Psoas muscle (tissue), 8 donors: ENCODE results near the gene FPGS. TPM values are rescaled to one million over a fixed set of nuclear protein-coding genes. Genes with fewer than 3 reads are reported as not detected.
"Not testable (repeated sequence)": the region's sequence is repeated elsewhere in the genome, so short reads cannot be mapped to it uniquely, and the experiment has no call there.

Experiments
- ATAC-seq, 4 donors: fragments of 200-7000 bp; cut with Tn5 transposase; one replicate each; pipeline ENCODE4 v1.9.1; 2020; ENCODE audit warnings: moderate library complexity in 3 of 4, mild to moderate bottlenecking in 2 of 4
- DNase-seq, 2 donors: peaks; one replicate each; pipeline ENCODE4 v3.0.0-alpha.2; 2020
- H3K27ac ChIP-seq: fragments of 200-600 bp; one replicate; pipeline ENCODE4 v1.8.0; 2022
- H3K27me3 ChIP-seq, 3 donors: fragments of 200-600 bp in 1 of 3; one replicate each; pipeline versions ENCODE4 v1.6.1 to v1.8.0; 2013 to 2022; ENCODE audit warnings: low read length in 2 of 3, mild to moderate bottlenecking in 2 of 3, moderate library complexity in 1 of 3; ENCODE audit not compliant: insufficient read depth in 3 of 3
- H3K36me3 ChIP-seq, 2 donors: fragments of 200-600 bp in 1 of 2; one replicate each; pipeline versions ENCODE4 v1.6.1 to v1.8.0; 2013 to 2022; ENCODE audit warnings: low read depth in 1 of 2, mild to moderate bottlenecking in 1 of 2, moderate library complexity in 1 of 2; ENCODE audit not compliant: insufficient read depth in 1 of 2
- H3K4me1 ChIP-seq: fragments of 200-600 bp; one replicate; pipeline ENCODE4 v1.8.0; 2022
- H3K4me3 ChIP-seq: fragments of 200-600 bp; one replicate; pipeline ENCODE4 v1.8.0; 2022; ENCODE audit warnings: mild to moderate bottlenecking
- H3K9me3 ChIP-seq: fragments of 200-600 bp; one replicate; pipeline ENCODE4 v1.8.0; 2022
- WGBS, 3 donors: extraction: QIAGEN DNeasy Blood & Tissue Kit; methylation state at CpG; one replicate each; pipeline versions ENCODE4 v1.1.6 to v1.1.7; 2013; 5-methylcytosine and 5-hydroxymethylcytosine counted together
- intact Hi-C, 2 donors: fragments of 100-400 bp; cut with DNase I; formaldehyde crosslinking; loops; one replicate each; pipeline versions ENCODE4 v1.11.0 to v1.14.2; 2022
- polyA plus RNA-seq, 3 donors: library from polyadenylated mRNA; stranded (reverse); fragments of 200-250 nt; gene quantifications; one replicate each; pipeline ENCODE4 v1.2.3, GENCODE V29; 2013
- total RNA-seq, 4 donors: library from RNA; stranded (reverse); fragmentation: NEBNext Ultra II Directional in 2 of 4; extraction: Animal tissue kit (Norgen Biotek cat#: 25700) in 2 of 4; gene quantifications; one replicate each; pipeline versions ENCODE4 v1.2.1 to v1.2.4, GENCODE V29; 2021 to 2023
- TF ChIP-seq, protein P1 (sequence below): fragments of 200-600 bp; IDR thresholded peaks from one replicate; pipeline ENCODE4 v1.8.0; 2022; ENCODE audit warnings: antibody characterized with exemption
- donor health status: healthy with polysubstance abuse.
- donor health status: DM: no; HTN: no; CAD: no; lungs with moderate emphysema.
- donor health status: Bipolar disorder and iron deficiency.
- donor health status: healthy.
- donor health status: DM: yes; HTN: yes; CAD: no.
- donor health status: DM: no; HTN: no; CAD: no.
- donor health status: DM: no; HTN: no; CAD: no.
- donor health status: DM: yes; HTN: yes; CAD: no.

FPGS gene
- total and polyA plus RNA-seq, 7 donors = 21.9 to 61.9 (median 39.7) TPM

DNA sequence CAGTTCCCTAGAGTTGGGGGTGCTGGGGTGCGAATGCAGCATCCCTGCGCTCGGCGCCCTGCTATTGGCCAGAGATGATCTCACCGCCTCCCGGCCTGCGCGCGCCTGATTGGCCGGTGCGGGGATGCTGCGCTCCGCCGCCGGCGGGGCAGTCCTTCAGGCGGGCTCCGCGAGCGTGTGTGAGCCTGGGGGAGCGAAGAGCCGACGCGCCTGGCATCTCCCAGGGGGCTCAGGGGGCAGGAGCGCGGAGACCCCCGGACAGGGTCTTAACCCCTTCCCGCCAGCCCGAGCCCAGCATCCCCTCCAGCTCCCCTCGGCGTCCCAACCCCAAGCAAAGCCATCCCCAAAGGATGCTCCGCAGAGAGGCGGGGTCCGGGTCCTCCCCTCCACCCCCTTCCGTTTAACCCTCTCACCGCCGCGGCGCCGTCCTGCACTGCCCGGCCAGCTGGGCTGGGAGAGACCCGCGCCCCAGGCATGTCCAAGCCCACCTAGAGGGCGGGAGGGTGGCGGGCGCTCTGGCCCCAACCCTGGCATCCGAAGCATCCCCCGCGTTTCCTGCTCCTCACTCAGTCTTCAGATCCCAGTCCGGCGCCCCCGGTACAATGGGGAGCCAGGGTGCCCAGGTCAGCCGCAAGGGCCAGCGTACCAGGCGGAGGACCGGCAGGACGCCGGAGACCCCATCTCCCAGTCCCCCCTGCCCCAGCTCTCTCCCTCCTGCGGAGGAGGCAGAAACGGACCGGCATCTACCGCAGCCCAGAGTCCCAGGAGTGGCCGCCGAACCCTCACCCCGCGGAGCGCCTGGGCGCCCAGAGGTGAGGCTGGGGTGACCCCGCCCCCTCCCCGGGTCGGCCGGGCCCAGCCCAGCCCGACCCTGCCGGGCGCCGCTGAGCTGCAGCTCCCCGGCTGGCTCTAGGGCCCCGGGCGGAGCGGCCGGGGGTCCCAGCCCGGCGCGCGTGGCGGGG lies 48.3 kb upstream of the FPGS start:
- 15 to 25% (median 17%) methylated on average over 58 to 86 of the region's 86 CpGs for WGBS, 3 donors
- peaks cover 0 to 45% (median 14%) of the 10 kb centered on the region in 3 donors for H3K27me3 ChIP-seq
- DNase-seq (no peak), ATAC-seq (peak; percentile 19 to 58 (median 52))
- intact Hi-C loops = no loop called here
- no peak overlapping the region for H3K27ac ChIP-seq
- H3K4me3 ChIP-seq = peak overlapping the region; percentile 43
- no peaks in the 10 kb centered on the region for H3K4me1 ChIP-seq
- TF ChIP-seq, protein P1, sequence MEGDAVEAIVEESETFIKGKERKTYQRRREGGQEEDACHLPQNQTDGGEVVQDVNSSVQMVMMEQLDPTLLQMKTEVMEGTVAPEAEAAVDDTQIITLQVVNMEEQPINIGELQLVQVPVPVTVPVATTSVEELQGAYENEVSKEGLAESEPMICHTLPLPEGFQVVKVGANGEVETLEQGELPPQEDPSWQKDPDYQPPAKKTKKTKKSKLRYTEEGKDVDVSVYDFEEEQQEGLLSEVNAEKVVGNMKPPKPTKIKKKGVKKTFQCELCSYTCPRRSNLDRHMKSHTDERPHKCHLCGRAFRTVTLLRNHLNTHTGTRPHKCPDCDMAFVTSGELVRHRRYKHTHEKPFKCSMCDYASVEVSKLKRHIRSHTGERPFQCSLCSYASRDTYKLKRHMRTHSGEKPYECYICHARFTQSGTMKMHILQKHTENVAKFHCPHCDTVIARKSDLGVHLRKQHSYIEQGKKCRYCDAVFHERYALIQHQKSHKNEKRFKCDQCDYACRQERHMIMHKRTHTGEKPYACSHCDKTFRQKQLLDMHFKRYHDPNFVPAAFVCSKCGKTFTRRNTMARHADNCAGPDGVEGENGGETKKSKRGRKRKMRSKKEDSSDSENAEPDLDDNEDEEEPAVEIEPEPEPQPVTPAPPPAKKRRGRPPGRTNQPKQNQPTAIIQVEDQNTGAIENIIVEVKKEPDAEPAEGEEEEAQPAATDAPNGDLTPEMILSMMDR = no peak
- no peaks in the 10 kb centered on the region for H3K9me3 ChIP-seq
- peaks cover 0 to 4% of the 10 kb centered on the region in 2 donors for H3K36me3 ChIP-seq

DNA sequence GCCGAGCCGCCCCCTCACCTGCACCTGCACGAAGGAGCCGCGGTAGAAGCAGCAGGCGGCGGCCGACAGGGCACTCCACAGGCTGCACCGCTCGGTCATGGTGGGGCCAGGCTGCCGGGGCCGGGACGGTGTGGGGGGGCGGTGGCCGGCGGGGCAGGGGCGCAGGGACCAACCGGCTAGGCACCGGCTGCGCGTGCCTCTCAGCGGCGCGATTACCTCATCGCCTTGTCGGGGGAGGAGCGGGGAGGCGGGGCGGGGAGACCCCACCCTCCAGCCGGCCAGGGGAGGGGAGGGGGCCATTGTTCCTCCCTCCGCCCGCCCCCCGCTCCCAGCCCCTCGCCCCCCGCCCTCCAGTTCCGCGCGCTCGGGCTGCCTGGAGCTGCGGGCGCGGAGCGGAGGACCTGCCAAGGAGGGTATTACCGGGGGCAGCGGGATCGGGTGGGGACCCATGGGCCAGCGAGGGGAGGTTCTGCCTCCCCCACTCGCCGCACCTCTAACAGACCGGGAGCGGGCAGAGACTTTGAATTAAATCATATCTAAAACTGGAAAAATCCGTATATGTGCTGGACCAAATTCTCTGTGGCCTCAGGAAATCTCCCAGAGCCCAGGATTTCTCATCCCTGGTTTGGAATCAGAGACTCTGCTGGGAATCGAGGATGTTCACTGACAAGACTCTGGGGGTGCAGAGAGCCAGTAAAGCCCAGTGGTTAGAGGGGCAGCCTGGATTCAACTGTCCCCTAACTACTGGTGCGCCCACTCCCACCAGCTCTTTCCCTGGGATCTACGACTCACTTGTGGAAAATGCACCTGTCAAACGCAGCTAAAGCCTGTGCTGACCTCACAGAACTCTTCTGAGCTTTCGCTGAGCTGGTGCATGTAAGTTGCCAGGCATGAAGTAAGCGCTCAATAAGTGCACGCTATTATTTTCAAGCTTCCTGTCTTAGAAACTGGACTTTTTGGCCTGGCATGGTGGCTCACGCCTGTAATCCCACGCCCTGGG lies 47.3 kb upstream of the FPGS start:
- Histone ChIP-seq H3K27me3 (peaks cover 0 to 45% (median 14%) of the 10 kb centered on the region in 3 donors), H3K4me3 (peak overlapping the region; percentile 43), H3K36me3 (peaks cover 0 to 4% of the 10 kb centered on the region in 2 donors), H3K27ac (no peak overlapping the region), H3K9me3 (no peaks in the 10 kb centered on the region), H3K4me1 (no peaks in the 10 kb centered on the region)
- intact Hi-C loops = no loop called here
- no peak for DNase-seq
- TF ChIP-seq, protein P1 = no peak
- ATAC-seq = peak in 3 of 4 donors; percentile 18 to 38 (median 21)
- 16 to 26% (median 22%) methylated on average over 30 to 60 of the region's 61 CpGs for WGBS, 3 donors

GRCh38 chr9:127756233-127756632 lies 46.4 kb upstream of the FPGS start:
- H3K36me3 ChIP-seq = peaks cover 0 to under 1% of the 10 kb centered on the region in 2 donors
- TF ChIP-seq, protein P1 = no peak
- H3K27ac ChIP-seq = no peak overlapping the region
- intact Hi-C loops = no loop called here
- H3K27me3 ChIP-seq = peaks cover 0 to 45% (median 14%) of the 10 kb centered on the region in 3 donors
- WGBS, 3 donors = 86 to 95% (median 92%) methylated on average over 2 to 3 of the region's 3 CpGs
- DNase-seq (no peak), ATAC-seq (no peak)
- no peaks in the 10 kb centered on the region for H3K4me1 ChIP-seq
- H3K9me3 ChIP-seq = no peaks in the 10 kb centered on the region
- peak overlapping the region; percentile 43 for H3K4me3 ChIP-seq

- peaks cover 0 to 49% (median 15%) of the 10 kb centered on the region in 3 donors for H3K27me3 ChIP-seq
- ATAC-seq, H3K27ac ChIP-seq, intact Hi-C loops, H3K4me1 ChIP-seq, H3K36me3 ChIP-seq, DNase-seq, H3K4me3 ChIP-seq, H3K9me3 ChIP-seq: not testable (repeated sequence)
- WGBS, 3 donors = 62 to 73% (median 69%) methylated on average over 11 of the region's 11 CpGs
Observed at GRCh38 chr9:127756776-127757175, 45.9 kb upstream of the FPGS start.
